Aorta (tissue), 5 donors: ENCODE results near the gene SYNE1. TPM values are rescaled to one million over a fixed set of nuclear protein-coding genes. Genes with fewer than 3 reads are reported as not detected.

Source experiments
- ATAC-seq: fragments of 200-7000 bp; cut with Tn5 transposase; one replicate; pipeline ENCODE4 v1.9.1; 2022; ENCODE audit warnings: moderate library complexity; ENCODE audit not compliant: low FRiP score
- DNase-seq, 2 donors: peaks; one replicate each; pipeline ENCODE4 v3.0.0-alpha.2; 2020
- H3K27ac ChIP-seq, 2 donors: one replicate each; pipeline ENCODE4 v1.5.1; 2013; ENCODE audit warnings: low read length in 2 of 2, mild to moderate bottlenecking in 2 of 2, moderate library complexity in 2 of 2, control low read depth in 1 of 2, inconsistent platforms in 1 of 2, low read depth in 1 of 2
- H3K27me3 ChIP-seq, 2 donors: one replicate each; pipeline ENCODE4 v1.6.1; 2013; ENCODE audit warnings: control low read depth in 1 of 2, low read length in 1 of 2, mild to moderate bottlenecking in 1 of 2, moderate library complexity in 1 of 2; ENCODE audit not compliant: insufficient read depth in 2 of 2, control insufficient read depth in 1 of 2
- H3K36me3 ChIP-seq, 2 donors: one replicate each; pipeline ENCODE4 v1.6.1; 2013; ENCODE audit warnings: control low read depth in 1 of 2, low read length in 1 of 2, mild to moderate bottlenecking in 1 of 2; ENCODE audit not compliant: insufficient read depth in 2 of 2, control insufficient read depth in 1 of 2
- H3K4me1 ChIP-seq, 2 donors: one replicate each; pipeline ENCODE4 v1.6.1; 2013; ENCODE audit warnings: low read length in 2 of 2, control low read depth in 1 of 2, mild to moderate bottlenecking in 1 of 2, moderate library complexity in 1 of 2; ENCODE audit not compliant: insufficient read depth in 2 of 2, control insufficient read depth in 1 of 2
- H3K4me3 ChIP-seq, 2 donors: one replicate each; pipeline ENCODE4 v1.5.1; 2013; ENCODE audit warnings: low read length in 2 of 2, control low read depth in 1 of 2, mild to moderate bottlenecking in 1 of 2
- H3K9me3 ChIP-seq: one replicate; pipeline ENCODE4 v1.6.1; 2013; ENCODE audit warnings: mild to moderate bottlenecking, low read length; ENCODE audit not compliant: control insufficient read depth
- WGBS, 2 donors: extraction: QIAGEN DNeasy Blood & Tissue Kit; methylation state at CpG; one replicate each; pipeline ENCODE4 v1.1.7; 2013; 5-methylcytosine and 5-hydroxymethylcytosine counted together
- intact Hi-C, 2 donors: fragments of 100-400 bp; cut with DNase I; formaldehyde crosslinking; loops; one replicate each; pipeline versions ENCODE4 v1.14.2 to v1.15.0; 2022
- polyA plus RNA-seq, 2 donors: library from polyadenylated mRNA; stranded (reverse); fragments of 200-250 nt; gene quantifications; one replicate each; pipeline ENCODE4 v1.2.3, GENCODE V29; 2013
- total RNA-seq, 2 donors: library from RNA; stranded (reverse); fragmentation: NEBNext Ultra II Directional; extraction: Animal tissue kit (Norgen Biotek cat#: 25700); gene quantifications; one replicate each; pipeline ENCODE4 v1.2.1, GENCODE V29; 2021
- donor health status: healthy with polysubstance abuse.
- donor health status: Bipolar disorder and iron deficiency.
- donor health status: DM: no; HTN: no; CAD: no.
- donor health status: DM: no; HTN: no; CAD: no.
- donor health status: DM: yes; HTN: yes; CAD: no.

SYNE1 gene
- total and polyA plus RNA-seq, 4 donors: 54.3 to 356 (median 221) TPM

DNA sequence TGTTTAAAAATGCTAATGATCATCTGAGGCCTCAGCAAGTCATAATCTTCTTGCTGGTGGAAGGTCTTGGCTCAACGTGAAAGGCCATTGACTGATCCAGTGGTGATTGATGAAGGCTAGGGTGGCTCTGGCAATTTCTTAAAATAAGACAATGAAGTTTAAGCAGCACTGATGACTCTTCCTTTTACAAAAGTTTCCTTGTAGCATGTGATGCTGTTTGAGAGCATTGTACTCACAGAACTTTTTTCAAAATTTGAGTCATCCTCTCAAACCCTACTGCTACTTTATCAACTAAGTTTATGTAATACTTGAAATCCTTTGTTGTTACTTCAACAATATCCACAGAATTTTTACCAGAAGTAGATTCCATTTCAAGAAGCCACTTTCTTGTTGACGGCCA lies 447.4 kb downstream of the SYNE1 start:
- H3K27ac ChIP-seq: no peak overlapping the region
- H3K27me3 ChIP-seq: no peaks in the 10 kb centered on the region
- DNase-seq (no peak), ATAC-seq (no peak)
- WGBS, 2 donors: 57 to 74% methylated on average over 2 of the region's 2 CpGs
- no peak overlapping the region for H3K4me3 ChIP-seq
- intact Hi-C loops: no loop called here
- H3K4me1 ChIP-seq: no peaks in the 10 kb centered on the region
- peaks cover 0 to 6% of the 10 kb centered on the region in 2 donors for H3K36me3 ChIP-seq
- no peaks in the 10 kb centered on the region for H3K9me3 ChIP-seq

DNA sequence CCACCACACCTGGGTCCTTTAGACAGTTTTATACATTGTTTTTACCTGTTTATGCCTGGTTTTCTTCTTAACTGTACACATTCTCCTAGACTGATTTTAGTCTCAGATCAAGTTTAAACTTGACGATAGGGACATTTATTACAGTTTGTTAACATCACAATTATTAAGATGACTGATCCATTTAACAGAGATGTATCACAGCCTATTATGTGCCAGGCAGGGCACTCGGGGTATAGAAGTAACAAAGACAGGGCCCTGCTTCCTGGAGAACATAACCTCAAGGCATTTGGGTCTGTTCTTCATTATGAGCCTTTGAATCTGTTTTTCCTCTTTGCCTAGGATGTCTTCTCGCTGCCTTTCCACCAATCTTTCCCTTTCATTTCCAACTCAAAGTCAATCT lies 449.2 kb downstream of the SYNE1 start:
- H3K4me1 ChIP-seq: no peaks in the 10 kb centered on the region
- no peaks in the 10 kb centered on the region for H3K9me3 ChIP-seq
- intact Hi-C loops: no loop called here
- no peaks in the 10 kb centered on the region for H3K27me3 ChIP-seq
- no peak overlapping the region for H3K4me3 ChIP-seq
- peaks cover 0 to 6% of the 10 kb centered on the region in 2 donors for H3K36me3 ChIP-seq
- no peak for DNase-seq
- H3K27ac ChIP-seq: no peak overlapping the region
- WGBS, 2 donors: 88 to 91% methylated on average over 3 of the region's 3 CpGs
- ATAC-seq: no peak

DNA sequence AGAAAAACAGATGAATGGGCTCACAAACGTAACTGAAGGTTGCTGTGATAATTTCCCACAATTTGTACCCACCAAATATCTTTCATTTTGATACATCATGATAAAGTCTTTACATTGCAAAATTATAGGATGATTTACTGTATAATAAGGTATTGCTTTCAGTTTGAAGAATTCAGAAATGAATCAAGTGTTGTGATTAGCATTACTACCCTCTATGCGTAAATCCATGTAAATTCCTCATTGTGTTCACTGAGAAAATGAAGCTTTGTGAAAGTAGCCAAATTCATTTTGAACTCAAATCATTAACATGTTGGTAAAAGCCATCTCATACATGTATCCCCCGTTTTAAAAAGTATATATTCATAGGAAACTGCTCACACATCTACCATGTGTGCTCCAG lies 450.3 kb downstream of the SYNE1 start:
- Histone ChIP-seq H3K4me1 (no peaks in the 10 kb centered on the region), H3K9me3 (no peaks in the 10 kb centered on the region), H3K36me3 (peaks cover 0 to 6% of the 10 kb centered on the region in 2 donors), H3K27ac (no peak overlapping the region), H3K27me3 (no peaks in the 10 kb centered on the region), H3K4me3 (no peak overlapping the region)
- WGBS, 2 donors: 83 to 88% methylated on average over 3 of the region's 3 CpGs
- intact Hi-C loops: no loop called here
- no peak for ATAC-seq
- DNase-seq: no peak

DNA sequence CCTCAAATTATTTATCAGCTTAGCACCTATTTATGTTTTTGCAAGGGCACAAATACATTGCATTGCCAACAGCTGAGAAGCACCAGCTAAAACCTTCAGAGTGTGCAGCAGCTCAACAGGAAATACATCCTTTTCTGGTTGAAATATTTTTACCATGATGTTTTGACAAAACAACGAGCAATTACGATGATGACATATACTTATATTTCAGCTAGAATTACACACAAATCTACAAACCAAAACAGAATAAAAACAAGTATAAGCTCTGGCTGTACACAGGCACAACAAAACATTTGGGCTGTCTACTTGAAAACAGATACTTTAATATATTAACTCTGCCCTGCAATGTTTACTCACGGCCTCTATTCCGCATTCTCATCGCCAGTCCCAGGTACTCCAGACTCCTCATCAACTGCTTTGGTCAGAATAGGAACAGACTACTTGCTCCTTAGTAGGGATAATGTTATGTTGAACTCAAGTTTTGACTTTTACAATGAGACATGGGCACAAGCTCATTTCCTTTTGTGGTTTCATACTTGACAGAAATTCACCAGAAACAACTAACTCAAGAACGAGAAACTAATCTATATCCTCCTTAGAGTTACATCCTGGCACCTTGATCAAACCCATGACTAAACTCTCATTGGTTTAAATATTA lies 452.1 kb downstream of the SYNE1 start:
- no peak overlapping the region for H3K4me3 ChIP-seq
- 66 to 70% methylated on average over 6 of the region's 6 CpGs for WGBS, 2 donors
- H3K4me1 ChIP-seq: no peaks in the 10 kb centered on the region
- no peak overlapping the region for H3K27ac ChIP-seq
- ATAC-seq (no peak), DNase-seq (no peak)
- H3K36me3 ChIP-seq: peaks cover 0 to 6% of the 10 kb centered on the region in 2 donors
- H3K27me3 ChIP-seq: no peaks in the 10 kb centered on the region
- no peaks in the 10 kb centered on the region for H3K9me3 ChIP-seq
- intact Hi-C loops: no loop called here

DNA sequence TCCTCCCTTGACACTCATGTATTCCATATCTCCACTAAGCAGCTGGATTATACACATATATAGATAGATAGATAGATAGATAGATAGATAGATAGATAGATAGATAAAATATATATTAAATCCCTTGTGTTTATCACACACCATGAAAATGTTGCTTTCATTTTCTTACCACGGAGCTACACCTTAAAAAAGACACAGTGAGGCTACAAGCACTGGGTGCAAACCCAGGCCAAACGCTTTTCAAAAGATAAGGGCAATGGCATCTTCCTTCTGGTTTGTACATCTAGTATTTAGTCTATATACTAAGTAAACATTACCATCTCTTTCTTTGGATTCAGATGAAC lies 452.6 kb downstream of the SYNE1 start:
- H3K9me3 ChIP-seq: no peaks in the 10 kb centered on the region

DNA sequence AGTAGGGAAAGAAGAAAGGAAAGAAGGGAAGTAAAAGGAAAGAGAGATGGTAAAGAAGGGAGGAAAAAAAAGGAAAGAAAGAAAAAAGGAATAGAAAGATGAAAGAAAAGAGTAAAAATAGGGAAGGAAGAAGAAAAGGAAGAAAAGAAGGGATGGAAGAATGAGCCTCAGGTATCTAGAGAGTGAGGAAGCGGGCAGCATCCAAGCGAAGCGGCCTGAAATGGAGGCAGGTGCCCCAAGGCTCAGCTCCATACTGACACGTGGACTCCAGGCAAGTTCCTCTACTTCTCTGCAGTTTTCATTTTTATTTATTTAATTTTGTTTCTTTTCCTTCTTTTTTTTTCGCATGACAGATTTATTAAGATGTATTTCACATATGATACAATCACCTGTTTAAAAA lies 456.6 kb downstream of the SYNE1 start:
- 94 to 100% methylated on average over 5 of the region's 5 CpGs for WGBS, 2 donors
- Histone ChIP-seq H3K4me1 (no peaks in the 10 kb centered on the region), H3K27me3 (no peaks in the 10 kb centered on the region), H3K9me3 (no peaks in the 10 kb centered on the region), H3K27ac (no peak overlapping the region), H3K4me3 (no peak overlapping the region), H3K36me3 (peaks cover 0 to 11% of the 10 kb centered on the region in 2 donors)
- intact Hi-C loops: no loop called here
- ATAC-seq (no peak), DNase-seq (no peak)

More for the DNA sequence above, 452.6 kb downstream of the SYNE1 start:
- Histone ChIP-seq H3K27ac (no peak overlapping the region), H3K4me3 (no peak overlapping the region), H3K27me3 (no peaks in the 10 kb centered on the region), H3K36me3 (peaks cover 0 to 6% of the 10 kb centered on the region in 2 donors), H3K4me1 (no peaks in the 10 kb centered on the region)
- ATAC-seq (no peak), DNase-seq (no peak)
- intact Hi-C loops: no loop called here
- 71 to 78% methylated on average over 2 of the region's 2 CpGs for WGBS, 2 donors

DNA sequence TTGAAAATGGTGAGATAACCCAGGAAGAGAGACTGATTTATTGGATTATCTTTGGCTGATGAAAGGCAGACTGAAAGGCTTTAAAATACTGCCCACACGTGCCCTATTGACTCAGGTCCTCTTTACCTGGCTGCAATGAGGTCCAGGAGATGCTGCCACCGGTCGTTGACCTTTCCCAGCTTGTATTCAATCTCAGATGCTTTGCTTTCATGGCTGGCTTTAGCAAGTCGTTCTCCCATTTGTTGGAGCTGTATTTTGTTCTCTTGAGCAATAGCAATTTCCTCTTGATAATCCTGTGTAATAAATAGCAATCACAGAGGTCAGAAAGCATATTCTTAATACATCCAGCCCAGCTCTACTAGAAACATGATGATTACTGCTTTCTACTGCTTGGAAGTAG lies 460.9 kb downstream of the SYNE1 start:
- Histone ChIP-seq H3K9me3 (no peaks in the 10 kb centered on the region), H3K4me1 (no peaks in the 10 kb centered on the region), H3K27me3 (no peaks in the 10 kb centered on the region), H3K4me3 (no peak overlapping the region), H3K36me3 (peaks cover 6 to 9% of the 10 kb centered on the region in 2 donors), H3K27ac (peak overlapping the region in 1 of 2 donors; percentile 5)
- no peak for ATAC-seq
- DNase-seq: no peak
- intact Hi-C loops: no loop called here
- 70 to 77% methylated on average over 4 of the region's 4 CpGs for WGBS, 2 donors

DNA sequence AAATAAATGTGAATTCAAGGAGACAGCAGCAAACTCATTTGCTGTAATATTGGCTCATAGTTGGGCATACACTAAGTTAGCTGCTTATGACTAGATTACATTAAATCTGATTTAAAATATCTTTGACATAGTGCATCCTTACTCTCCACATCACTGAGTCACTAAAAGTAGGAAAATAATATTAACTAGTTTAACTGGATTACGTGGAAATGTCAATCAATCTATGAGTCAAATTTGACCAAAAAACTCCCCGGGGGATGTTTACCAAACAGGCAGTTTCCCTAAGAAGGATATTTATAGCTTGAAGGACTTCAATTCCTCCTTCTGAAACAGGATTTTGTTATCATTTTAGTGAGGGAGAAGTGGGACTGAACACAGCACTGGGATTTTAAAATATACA lies 463.2 kb downstream of the SYNE1 start:
- H3K27me3 ChIP-seq: no peaks in the 10 kb centered on the region
- H3K4me3 ChIP-seq: no peak overlapping the region
- ATAC-seq (no peak), DNase-seq (no peak)
- 88 to 90% methylated on average over 2 of the region's 2 CpGs for WGBS, 2 donors
- H3K9me3 ChIP-seq: no peaks in the 10 kb centered on the region
- no peak overlapping the region for H3K27ac ChIP-seq
- peaks cover 6 to 9% of the 10 kb centered on the region in 2 donors for H3K36me3 ChIP-seq
- no peaks in the 10 kb centered on the region for H3K4me1 ChIP-seq
- intact Hi-C loops: no loop called here

DNA sequence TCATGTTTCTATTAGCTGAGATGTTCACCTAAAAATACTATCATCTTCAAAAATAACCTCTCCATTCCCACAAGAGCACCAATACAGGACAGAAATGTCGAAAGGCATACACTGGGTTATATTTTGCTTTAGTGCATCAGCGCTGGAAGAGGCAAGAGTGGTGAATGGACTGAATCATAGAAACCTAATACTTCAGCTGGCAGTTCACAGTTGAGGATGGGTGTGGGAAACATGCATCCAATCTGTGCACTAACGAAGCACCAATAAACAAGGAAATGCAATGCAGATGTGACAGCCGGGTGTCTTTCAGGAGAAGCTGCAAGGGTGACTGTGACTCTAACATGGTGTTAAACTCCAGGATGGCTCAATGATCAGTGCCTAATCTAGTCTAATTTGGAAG lies 463.8 kb downstream of the SYNE1 start:
- DNase-seq (no peak), ATAC-seq (no peak)
- Histone ChIP-seq H3K36me3 (peaks cover 6 to 9% of the 10 kb centered on the region in 2 donors), H3K27me3 (no peaks in the 10 kb centered on the region), H3K4me1 (peaks cover 0 to 1% of the 10 kb centered on the region in 2 donors), H3K9me3 (no peaks in the 10 kb centered on the region), H3K27ac (peak overlapping the region in 1 of 2 donors; percentile 51), H3K4me3 (no peak overlapping the region)
- intact Hi-C loops: no loop called here
- WGBS, 2 donors: 78 to 85% methylated on average over 4 of the region's 4 CpGs
